Mammary epithelial cell (primary cell): ENCODE measurements around the gene CGN.

Experiments used
- CTCF ChIP-seq, 2 donors: IDR thresholded peaks in 1 of 2; conservative IDR thresholded peaks in 1 of 2; 2 replicates each; pipeline ENCODE4 v1.5.1; 2011 to 2012; ENCODE audit warnings: inconsistent platforms in 2 of 2, low read length in 2 of 2, mild to moderate bottlenecking in 2 of 2, control low read depth in 1 of 2, low read depth in 1 of 2; ENCODE audit not compliant: insufficient read depth in 1 of 2; ENCODE audit errors: extremely low read depth in 1 of 2
- EZH2 ChIP-seq: IDR thresholded peaks from 2 replicates; pipeline ENCODE4 v1.6.1; 2012; ENCODE audit warnings: low read length, inconsistent platforms, borderline replicate concordance

- no peak for TF ChIP-seq CTCF (conservative IDR thresholded peaks at IDR 0.05 in 1 of 2, IDR thresholded peaks at IDR 0.05 in 1 of 2; ENCODE audit: extremely low read depth in 1 of 2, insufficient read depth in 1 of 2, low read depth in 1 of 2, low read length in 2 of 2)
- TF ChIP-seq EZH2, result no peak
Measured at GRCh38 chr1:151542710-151543129, 31.5 kb downstream of the CGN start.
